SU-DHL-6 (cell line): ENCODE data around the gene ACVR1B.

Experiments used
- H2AFZ ChIP-seq: fragments of 200-600 bp; sonication (generic); 2 replicates; pipeline ENCODE4 v1.6.1; 2014; ENCODE audit warnings: low read depth, mild to moderate bottlenecking, moderate library complexity, mixed read lengths, antibody characterized with exemption, low read length; ENCODE audit not compliant: severe bottlenecking
- H3F3A ChIP-seq: fragments of 200-600 bp; shearing (Covaris generic); 2 replicates; pipeline ENCODE4 v1.6.0; 2016; ENCODE audit warnings: antibody characterized with exemption, mild to moderate bottlenecking; ENCODE audit not compliant: insufficient read depth
- H3K27ac ChIP-seq: fragments of 200-600 bp; sonication (generic); 2 replicates; pipeline ENCODE4 v1.5.1; 2016; ENCODE audit warnings: low read depth, mild to moderate bottlenecking, low read length, moderate library complexity, mixed read lengths
- H3K27me3 ChIP-seq: fragments of 200-600 bp; sonication (generic), shearing (Covaris generic); 2 replicates; pipeline ENCODE4 v1.6.0; 2014; ENCODE audit warnings: mild to moderate bottlenecking, low read length
- H3K36me3 ChIP-seq: fragments of 200-600 bp; sonication (generic); 2 replicates; pipeline ENCODE4 v1.6.1; 2014; ENCODE audit warnings: mild to moderate bottlenecking, low read length, mixed read lengths
- H3K4me2 ChIP-seq: fragments of 300-600, 200-600 bp; shearing (Covaris generic), sonication (generic); 2 replicates; pipeline ENCODE4 v1.6.0; 2014; ENCODE audit warnings: low read length, low read depth, mild to moderate bottlenecking; ENCODE audit not compliant: poor library complexity, severe bottlenecking
- H3K4me3 ChIP-seq: fragments of 200-600 bp; sonication (generic); 2 replicates; pipeline ENCODE4 v1.5.1; 2014; ENCODE audit warnings: antibody characterized with exemption, low read length, mild to moderate bottlenecking, mixed read lengths; ENCODE audit not compliant: insufficient read depth, poor library complexity, severe bottlenecking
- H3K79me2 ChIP-seq: fragments of 200-600 bp; sonication (generic); 2 replicates; pipeline ENCODE4 v1.6.1; 2014; ENCODE audit warnings: mild to moderate bottlenecking, low read length, moderate library complexity; ENCODE audit not compliant: insufficient read depth
- H3K9ac ChIP-seq: fragments of 200-600 bp; sonication (generic); 2 replicates; pipeline ENCODE4 v1.7.0; 2014; ENCODE audit warnings: mild to moderate bottlenecking, low read length
- H3K9me2 ChIP-seq: fragments of 200-600 bp; sonication (generic); replicated peaks from 2 replicates; pipeline ENCODE4 v1.6.1; 2014; ENCODE audit warnings: low read length; ENCODE audit not compliant: insufficient read depth
- H3K9me3 ChIP-seq: fragments of 200-600 bp; sonication (generic); 2 replicates; pipeline ENCODE4 v1.6.1; 2014; ENCODE audit warnings: low read length, mixed read lengths; ENCODE audit not compliant: insufficient read depth
- H4K20me1 ChIP-seq: fragments of 200-600 bp; sonication (generic); 2 replicates; pipeline ENCODE4 v1.6.1; 2014; ENCODE audit warnings: low read depth, mild to moderate bottlenecking, antibody characterized with exemption, low read length, moderate library complexity, mixed read lengths
- CTCF ChIP-seq: fragments of 200-600 bp; sonication (generic); IDR thresholded peaks from one replicate; pipeline ENCODE4 v1.5.1; 2017; ENCODE audit warnings: antibody characterized with exemption, mild to moderate bottlenecking, low read length, moderate library complexity; ENCODE audit not compliant: insufficient read depth, poor library complexity, severe bottlenecking
- EZH2phosphoT487 ChIP-seq: fragments of 200-600 bp; sonication (generic), shearing (Covaris generic); conservative IDR thresholded peaks from 2 replicates; pipeline ENCODE4 v1.6.1; 2018; ENCODE audit warnings: mild to moderate bottlenecking, antibody characterized with exemption, low read length, moderate library complexity, mixed read lengths

The ACVR1B gene

GRCh38 chr12:52007158-52007921 is 55.8 kb downstream of the ACVR1B start:
- Histone ChIP-seq H3K9me2 (no peaks in the 10 kb centered on the region), H3K4me2 (no peak overlapping the region), H3F3A (no peaks in the 10 kb centered on the region), H3K9ac (no peak overlapping the region), H4K20me1 (no peaks in the 10 kb centered on the region), H3K4me3 (no peak overlapping the region), H3K36me3 (no peaks in the 10 kb centered on the region), H2AFZ (no peak overlapping the region), H3K79me2 (no peaks in the 10 kb centered on the region), H3K9me3 (no peaks in the 10 kb centered on the region), H3K27me3 (no peaks in the 10 kb centered on the region), H3K27ac (no peak overlapping the region)
- TF ChIP-seq EZH2phosphoT487 (no peak), CTCF (no peak)

GRCh38 chr12:52007982-52008510 is 56.5 kb downstream of the ACVR1B start:
- H4K20me1 ChIP-seq: no peaks in the 10 kb centered on the region
- no peak overlapping the region for H3K27ac ChIP-seq
- H3K9me2 ChIP-seq: no peaks in the 10 kb centered on the region
- no peak overlapping the region for H2AFZ ChIP-seq
- H3K9me3 ChIP-seq: no peaks in the 10 kb centered on the region
- no peaks in the 10 kb centered on the region for H3K79me2 ChIP-seq
- no peak overlapping the region for H3K9ac ChIP-seq
- TF ChIP-seq EZH2phosphoT487 (no peak), CTCF (no peak)
- no peaks in the 10 kb centered on the region for H3K27me3 ChIP-seq
- H3K4me2 ChIP-seq: no peak overlapping the region
- H3F3A ChIP-seq: no peaks in the 10 kb centered on the region
- H3K36me3 ChIP-seq: no peaks in the 10 kb centered on the region
- H3K4me3 ChIP-seq: no peak overlapping the region

DNA sequence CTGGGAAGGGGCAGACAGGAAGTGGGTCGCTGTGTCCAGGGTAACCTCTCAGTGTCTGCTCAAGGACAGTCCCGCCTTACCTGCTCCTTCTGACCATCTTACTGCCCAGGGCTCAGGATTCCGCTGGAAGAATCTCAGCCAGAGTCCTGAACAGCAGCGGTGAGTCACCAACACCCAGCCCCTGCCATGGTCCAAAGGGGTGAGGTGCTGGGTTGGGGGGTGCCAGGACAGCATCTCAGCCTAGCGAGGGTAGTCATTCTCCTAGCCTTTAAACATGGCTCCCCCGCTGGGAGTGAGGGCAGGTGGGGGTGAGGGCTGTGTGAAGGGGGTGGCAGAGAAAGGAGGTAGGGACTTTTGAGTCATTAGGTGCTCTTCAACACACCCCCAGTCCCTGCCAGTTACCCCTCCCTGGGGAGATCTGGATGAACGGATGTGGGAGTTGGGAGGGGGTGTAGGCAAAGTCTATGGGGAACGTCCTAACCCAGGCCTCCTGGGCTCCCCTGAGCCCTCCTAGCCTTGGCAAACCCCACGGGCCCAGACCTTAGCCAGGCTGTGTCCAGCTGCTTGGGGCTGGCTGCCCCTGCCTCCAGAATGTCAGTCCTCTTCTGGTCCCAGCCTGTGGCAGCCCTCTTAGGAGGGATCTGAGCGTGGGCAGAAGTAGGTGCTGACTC is 57.7 kb downstream of the ACVR1B start:
- Histone ChIP-seq H3K4me3 (no peak overlapping the region), H3K9me3 (no peaks in the 10 kb centered on the region), H3K36me3 (no peaks in the 10 kb centered on the region), H3K27ac (no peak overlapping the region), H4K20me1 (no peaks in the 10 kb centered on the region), H3K9ac (no peak overlapping the region), H3K4me2 (no peak overlapping the region), H2AFZ (no peak overlapping the region), H3K9me2 (no peaks in the 10 kb centered on the region), H3F3A (no peaks in the 10 kb centered on the region), H3K79me2 (no peaks in the 10 kb centered on the region), H3K27me3 (no peaks in the 10 kb centered on the region)
- TF ChIP-seq CTCF: no peak
- no peak for TF ChIP-seq EZH2phosphoT487
